SIG-M5 treated with dmso at 0.1 percent for 504 hours (cell line): ENCODE measurements around the gene SH3D21.

ENCODE experiments used
- DNase-seq: peaks from one replicate; lab custom pipeline; 2025; ENCODE audit not compliant: unreplicated experiment; lab: John Stamatoyannopoulos, UW

Gene SH3D21

GRCh38 chr1:36355811-36356210, 49.6 kb downstream of the SH3D21 start:
- no peak for DNase-seq

- no peak for DNase-seq
These were observed 52.4 kb downstream of the SH3D21 start for GRCh38 chr1:36358514-36359084.

- no peak for DNase-seq
These were observed 53.2 kb downstream of the SH3D21 start for GRCh38 chr1:36359383-36359782.

- DNase-seq = no peak
These were observed 53.9 kb downstream of the SH3D21 start for GRCh38 chr1:36359911-36360550.

GRCh38 chr1:36365381-36365780, 59.2 kb downstream of the SH3D21 start:
- DNase-seq = peak; percentile 66

GRCh38 chr1:36366091-36366661, 60.0 kb downstream of the SH3D21 start:
- no peak for DNase-seq

GRCh38 chr1:36367066-36367465, 60.9 kb downstream of the SH3D21 start:
- no peak for DNase-seq

GRCh38 chr1:36367798-36368197, 61.6 kb downstream of the SH3D21 start:
- DNase-seq = no peak

GRCh38 chr1:36369061-36369861, 63.1 kb downstream of the SH3D21 start:
- DNase-seq = peak; percentile 59
